GM18858 (cell line): ENCODE data around the gene METTL24.
"Not testable (repeated sequence)": the region's sequence is repeated elsewhere in the genome, so short reads cannot be mapped to it uniquely, and the experiment has no call there.

Experiments used
- ATAC-seq: cut with Tn5 transposase; IDR thresholded peaks from one replicate; pipeline ENCODE4 v1.9.1; 2021; ENCODE audit not compliant: unreplicated experiment

Gene METTL24

DNA sequence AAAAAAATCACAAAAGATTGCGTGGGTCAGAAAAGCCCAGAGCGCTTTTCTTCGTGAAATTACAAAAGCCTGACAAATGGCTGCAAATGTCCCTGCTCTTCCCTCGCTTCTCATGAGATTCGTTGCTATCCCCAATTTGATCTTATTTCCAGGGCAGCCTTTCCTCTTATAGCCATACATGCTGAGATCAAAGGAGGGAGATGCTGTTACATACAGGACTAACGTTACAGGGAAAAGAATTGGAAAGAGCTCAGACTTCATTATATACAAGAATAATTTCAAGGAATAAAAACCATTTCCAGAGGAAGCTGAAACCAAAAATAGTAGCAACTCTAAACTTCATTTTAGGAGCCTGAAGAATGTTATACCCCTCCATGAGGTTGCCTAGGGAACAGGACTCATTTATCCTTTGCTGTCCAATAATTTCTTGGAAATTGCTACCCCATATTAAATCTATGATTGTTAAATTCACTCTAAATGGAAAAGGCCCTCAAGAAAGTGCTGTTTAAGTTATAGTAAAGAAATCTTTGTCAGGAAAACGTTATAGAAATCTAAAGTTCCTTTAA, 81.0 kb downstream of the METTL24 start:
- ATAC-seq = no peak

DNA sequence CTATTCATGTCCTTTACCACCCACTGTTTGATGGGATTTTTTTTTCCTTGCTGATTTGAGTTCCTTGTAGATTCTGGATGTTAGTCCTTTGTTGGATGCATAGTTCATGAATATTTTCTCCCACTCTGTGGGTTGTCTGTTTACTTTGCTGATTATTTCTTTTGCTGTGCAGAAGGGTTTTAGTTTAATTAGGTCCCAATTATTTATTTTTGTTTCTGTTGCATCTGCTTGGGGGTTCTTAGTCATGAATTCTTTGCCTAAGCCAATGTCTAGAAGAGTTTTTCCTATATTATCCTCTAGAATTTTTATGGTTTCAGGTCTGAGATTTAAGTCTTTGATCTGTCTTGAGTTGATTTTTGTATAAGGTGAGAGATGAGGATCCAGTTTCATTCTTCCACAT, 85.4 kb downstream of the METTL24 start:
- ATAC-seq = not testable (repeated sequence)

DNA sequence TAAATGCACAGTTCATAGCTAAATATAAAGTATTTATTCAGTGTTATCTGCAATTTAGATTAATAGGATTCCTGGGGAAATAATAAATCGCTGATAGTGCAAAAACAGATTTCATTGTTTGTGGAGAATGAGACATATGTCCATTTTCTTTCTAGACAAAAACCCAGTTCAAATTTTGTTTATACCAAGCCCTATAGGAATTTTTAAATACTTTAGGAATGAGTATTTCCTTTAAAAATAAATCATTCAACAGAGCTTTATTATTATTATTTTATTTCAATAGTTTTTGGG, 86.5 kb downstream of the METTL24 start:
- ATAC-seq = no peak

DNA sequence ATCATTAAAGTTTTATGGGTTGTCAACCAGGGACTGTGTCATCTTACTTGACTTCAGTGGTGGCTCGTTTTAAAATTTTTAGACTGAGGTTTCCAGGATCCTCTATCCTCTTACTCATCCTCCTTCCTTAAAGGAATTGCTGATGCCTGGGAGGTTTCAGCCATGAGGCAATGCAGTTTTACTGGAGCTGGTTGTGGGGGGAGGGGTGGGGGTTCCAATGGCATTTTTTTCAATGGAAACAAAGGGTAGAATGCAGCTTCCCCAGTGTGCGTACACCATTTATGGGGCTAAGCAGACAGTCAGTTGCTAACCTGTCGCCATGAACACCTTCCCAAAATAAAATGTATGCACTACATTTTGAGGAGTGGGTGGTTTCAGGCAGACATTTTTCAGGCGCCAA, 88.0 kb downstream of the METTL24 start:
- ATAC-seq = no peak

DNA sequence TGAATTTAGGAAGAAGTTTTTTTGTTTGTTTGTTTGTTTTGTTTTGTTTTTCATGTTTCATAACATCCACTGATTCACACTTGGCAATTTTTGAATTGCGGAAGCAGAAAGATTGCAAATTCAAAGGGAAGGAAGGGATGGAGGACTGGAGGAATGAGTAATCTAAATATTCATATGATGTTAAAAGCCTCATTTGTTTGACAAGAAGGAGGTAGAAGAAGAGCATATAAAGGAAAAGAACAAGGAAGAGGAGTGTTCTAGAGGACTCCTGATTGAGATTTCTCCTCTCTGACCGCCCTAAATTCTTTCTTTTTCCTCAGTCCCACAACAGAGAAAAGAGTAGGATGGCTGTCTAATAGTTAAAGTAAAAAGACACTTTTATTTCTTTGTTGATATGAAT, 88.5 kb downstream of the METTL24 start:
- ATAC-seq = no peak

DNA sequence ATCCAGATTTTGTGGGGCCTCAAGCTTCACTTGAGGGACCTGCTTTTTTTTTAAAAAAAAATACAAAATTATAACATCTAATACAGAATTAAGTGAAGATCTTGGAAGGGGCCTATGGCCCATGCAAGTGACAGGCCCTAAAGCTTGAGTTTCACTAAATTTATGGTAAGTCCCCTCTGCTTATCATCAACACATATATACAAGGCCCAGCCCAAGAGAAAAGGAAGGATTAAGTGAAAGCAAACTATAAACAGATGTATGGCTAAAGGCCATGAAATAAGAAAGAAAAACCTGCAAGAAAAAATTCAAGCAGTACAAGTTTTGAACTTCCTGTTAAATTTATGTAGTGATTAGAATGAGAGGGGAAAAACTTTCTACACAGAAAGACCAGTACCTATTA, 91.2 kb downstream of the METTL24 start:
- no peak for ATAC-seq

DNA sequence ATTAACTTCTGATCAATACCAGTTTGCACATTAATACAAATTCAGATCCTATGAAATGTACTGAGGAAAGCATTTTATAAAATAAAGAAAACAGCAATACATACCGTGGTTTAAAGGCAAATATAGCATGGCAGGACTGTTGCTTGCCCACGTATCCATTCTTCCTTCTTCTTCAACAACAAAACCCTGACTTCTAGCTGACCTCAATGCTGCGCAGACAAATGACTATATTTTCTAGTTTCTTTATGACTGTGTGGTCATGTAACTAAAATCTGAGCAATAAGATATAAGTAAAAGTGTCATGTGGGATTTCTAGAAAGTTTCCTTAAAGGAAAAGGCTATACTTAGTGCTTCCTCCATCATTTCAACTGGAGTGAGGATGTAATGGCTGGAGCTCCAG, 92.9 kb downstream of the METTL24 start:
- ATAC-seq = peak; percentile 42

DNA sequence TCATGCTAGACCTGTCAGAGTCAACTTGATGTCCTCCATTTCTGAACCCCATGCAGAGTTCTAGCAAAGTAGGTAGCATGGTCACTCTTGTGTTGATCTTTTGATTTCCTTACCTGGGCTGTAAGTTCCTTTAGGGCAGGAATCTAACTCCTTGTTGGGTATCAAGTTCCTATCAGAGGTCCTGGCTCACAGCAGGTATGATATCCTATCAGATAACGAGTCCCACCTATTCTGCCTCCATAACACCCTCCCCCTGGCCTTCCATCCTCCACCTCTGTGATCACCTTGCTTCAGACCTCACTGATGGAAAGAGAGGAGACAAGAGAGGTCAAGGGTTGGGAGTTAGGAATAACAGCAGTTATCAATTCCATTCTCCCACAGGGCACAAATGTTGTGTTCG, 101.8 kb downstream of the METTL24 start:
- ATAC-seq = no peak

DNA sequence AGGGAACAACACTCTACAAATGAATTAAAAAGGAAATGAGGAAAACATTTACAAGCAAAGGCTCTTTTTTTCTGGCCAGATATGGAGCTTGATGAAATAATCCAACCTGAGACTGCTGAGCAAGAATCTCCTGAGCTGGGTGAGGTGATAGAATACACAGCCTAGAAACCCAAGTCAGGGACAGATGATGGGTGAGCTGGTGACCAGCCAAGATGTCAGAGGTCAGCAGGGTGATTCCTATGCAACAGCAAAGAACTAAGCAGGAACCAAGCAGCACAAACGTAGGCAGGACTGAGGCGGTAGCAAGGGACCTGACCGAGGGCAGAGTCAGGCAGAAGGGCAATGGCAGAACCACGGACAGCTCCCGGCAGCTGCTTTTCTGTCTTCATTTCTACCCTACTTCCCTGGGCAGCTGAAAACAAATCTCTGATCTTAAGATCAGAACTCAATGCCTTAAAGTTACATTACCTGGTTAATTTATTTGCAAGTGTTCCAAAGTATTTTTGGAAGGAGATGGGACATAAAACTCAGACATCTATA, 102.9 kb downstream of the METTL24 start:
- no peak for ATAC-seq

DNA sequence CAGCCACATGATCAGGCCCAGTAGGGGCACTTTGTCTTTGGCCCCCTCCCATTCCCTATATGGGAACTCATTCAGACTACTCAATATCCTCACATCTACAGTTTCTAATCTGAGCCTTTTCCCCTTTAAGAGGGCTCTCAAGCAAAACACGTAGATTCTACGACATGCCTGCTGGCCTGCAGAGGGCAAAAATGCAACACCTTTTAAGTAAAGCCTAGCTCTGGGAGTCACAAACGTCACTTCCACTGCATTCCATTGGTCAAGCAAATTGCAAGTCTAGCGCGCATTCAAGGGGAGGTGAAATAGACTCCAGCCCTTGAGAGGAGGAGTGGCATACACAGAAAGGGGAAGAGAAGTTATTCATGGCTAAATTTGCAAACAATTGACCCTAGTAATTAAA, 107.3 kb downstream of the METTL24 start:
- no peak for ATAC-seq

DNA sequence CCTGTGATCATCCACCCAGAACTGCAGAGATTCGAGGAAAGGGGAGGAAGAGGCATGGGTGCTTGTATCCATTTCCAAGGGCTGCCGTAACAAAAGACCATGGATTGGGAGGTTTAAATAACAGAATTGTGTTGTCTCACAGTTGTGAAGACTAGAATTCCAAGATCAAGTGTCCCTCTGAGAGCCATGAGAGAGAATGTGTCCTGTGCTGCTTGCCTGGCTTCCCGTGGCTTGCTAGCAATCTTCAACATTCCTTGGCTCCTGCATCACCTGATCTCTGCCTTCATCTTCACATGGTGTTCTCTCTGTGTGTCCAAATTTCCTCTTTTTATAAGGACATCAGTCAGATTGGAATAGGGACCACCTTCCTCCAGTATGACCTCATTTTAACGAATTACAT, 108.1 kb downstream of the METTL24 start:
- no peak for ATAC-seq

DNA sequence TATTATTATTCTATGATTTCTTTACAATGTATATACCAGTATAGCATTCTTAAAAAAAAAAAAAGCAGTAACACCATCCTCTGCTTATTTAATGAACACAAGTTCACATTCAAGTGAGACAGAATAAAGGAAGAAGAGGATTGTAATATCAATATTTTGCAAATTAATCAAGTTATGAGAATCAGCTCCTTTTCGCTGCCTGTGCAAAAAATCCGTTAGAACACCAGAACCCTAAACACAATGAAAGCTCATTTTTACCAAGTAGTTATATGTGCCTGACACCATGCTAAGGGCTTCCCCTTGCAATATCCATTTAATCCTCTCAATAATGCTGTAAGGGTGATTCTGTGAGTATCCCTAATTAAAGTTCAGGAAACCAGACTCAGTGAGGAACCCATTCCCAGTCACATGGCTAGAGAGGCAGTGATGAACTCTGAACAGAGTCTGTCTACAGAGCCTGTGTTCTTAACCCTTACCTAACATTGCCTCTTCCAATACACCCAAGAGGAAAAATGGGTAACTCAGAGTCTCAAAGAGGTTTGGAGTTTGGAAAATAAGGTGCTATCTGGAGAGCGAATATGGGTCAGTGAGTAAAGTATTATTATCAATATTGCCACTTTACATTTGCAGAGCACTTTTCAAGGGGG, 111.1 kb downstream of the METTL24 start:
- ATAC-seq = no peak

DNA sequence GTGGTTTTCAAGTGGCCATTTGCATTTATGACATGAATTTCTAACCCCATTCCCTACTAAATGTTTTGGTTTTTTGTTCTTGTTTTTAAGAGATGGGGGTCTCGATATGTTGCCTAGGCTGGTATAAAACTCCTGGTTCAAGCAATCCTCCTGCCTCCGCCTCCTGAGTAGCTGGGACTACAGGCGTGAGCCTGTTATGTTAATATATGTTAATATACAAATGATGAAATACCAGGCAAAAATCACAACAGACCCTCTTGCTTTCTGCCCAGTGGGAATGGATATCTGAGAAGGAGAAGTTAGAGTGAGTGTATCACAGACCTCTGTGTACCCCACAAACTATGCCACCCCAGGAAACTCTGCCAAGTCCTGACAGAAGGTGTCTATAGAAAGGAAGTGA, 111.8 kb downstream of the METTL24 start:
- ATAC-seq = no peak

DNA sequence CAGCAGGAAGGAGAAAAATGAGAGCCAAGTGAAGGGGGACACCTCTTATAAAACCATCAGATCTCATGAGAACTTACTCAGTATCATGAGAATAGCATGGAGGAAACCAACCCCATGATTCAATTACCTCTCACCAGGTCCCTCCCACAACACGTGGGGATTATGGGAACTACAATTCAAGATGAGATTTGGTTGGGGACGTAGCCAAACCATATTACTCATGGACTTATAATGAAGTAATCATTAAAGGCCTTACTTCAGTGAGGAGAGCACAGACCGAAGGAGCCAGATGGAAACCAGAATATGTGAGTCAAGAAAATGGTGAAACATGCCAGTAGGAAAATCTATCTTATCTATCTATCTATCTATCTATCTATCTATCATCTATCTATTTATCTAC, 113.5 kb downstream of the METTL24 start:
- not testable (repeated sequence) for ATAC-seq

DNA sequence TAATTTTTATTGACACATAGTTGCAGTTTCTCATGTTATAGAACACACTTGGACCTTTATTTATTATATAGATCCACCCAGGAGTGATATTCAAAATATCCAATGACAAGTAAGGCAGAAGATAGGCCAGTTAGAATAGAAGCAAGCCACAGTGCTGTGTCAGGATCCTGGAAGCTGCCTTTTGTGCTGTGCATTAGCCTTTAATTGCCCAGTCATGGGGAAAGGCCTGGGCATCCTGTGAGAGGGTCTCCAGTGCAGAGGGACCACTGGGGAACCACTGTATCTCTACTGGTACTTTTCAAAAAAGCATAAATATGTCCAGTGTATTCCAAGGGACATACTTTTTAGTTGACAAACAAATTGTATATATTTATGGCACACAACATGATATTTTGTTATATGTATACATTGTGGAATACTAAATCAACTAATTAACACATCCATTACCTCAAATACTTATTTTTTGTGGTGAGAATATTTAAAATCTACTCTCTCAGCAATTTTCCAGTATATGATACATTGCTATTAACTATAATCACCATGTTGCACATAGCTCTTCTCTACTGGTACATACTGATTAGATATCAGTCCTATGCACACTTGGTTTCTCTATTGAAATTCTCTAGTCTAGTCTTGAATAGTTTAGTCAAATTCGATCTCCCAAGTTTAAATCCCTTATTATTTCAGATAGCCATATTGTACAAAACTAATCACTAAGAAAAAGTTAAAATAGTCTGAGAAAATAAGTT, 118.4 kb downstream of the METTL24 start:
- no peak for ATAC-seq

DNA sequence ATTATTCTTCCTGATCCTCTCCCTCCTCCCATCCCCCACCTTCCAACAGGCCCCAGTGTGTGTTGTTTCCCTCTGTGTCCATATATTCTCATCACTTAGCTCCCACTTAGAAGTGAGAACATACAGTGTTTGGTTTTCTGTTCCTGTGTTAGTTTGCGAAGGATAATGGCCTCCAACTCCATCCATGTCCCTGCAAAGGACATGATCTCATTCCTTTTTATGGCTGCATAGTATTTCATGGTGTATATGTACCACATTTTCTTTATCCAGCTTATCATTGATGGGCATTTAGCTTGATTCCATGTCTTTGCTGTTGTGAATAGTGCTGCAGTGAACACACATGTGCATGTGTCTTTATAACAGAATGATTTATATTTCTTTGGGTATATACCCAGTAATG, 122.1 kb downstream of the METTL24 start:
- not testable (repeated sequence) for ATAC-seq

DNA sequence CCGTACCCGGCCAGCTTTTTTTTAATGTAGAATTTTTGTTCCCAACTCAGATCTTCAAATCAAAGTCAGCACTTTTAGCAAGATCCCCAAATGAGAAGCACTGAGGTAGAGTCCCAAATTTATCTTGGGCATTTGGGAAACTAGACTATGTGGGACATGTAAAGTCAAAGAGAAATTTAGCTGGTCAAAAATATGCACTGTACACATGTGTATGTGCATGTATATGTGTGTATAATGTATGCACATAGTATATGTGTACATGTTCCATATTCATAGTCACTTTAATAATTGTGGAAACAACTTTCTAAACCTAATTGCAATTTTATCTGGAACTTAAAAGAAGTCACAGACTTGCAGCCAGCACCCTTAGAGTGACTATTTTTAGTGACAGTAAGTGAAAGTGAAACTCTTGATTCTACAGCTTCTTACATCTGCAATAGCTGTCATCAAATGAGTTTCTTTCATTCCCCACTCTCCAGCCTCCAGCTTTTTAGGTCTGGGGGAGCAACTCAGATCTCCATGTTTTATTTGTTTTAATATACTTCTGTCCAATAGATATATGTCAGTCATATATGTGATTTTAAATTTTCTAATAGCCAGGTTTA, 124.3 kb downstream of the METTL24 start:
- ATAC-seq = peak; percentile 94

DNA sequence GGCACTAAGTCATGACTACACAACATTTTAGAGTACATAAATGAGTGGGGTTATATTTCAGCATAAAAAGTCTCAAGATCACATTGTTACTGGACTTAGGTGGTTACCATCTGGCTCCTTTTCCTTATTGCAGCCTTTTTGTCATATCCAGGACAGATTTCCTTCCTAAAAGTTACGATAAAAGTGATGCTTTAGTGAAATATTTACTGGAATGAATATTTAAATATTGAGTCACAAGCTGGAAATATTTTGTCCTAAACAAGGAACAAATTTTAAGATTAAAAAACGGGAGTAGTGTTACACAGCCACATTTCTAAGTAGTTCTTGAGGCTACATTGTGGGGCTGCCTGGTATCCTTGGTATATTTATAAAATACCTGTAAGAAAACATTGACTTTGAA, 125.7 kb downstream of the METTL24 start:
- no peak for ATAC-seq

DNA sequence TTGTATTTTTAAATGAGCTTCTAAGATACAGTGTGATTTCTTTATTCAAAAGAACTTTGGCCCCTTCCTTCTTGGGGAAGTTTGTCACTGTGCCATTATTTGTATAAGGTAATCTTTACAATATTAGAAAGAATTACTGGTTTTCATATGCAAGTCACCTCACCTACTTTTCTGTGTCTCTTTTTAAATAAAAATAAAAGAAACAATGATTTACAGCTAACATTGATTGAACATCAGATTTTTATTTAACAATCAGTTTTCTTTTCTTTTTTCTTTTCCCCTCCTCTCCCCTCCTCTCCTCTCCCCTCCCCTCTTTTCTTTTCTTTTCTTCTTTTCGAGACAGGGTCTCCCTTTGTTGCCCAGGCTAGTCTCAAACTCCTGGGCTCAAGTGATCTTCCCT, 131.9 kb downstream of the METTL24 start:
- no peak for ATAC-seq

DNA sequence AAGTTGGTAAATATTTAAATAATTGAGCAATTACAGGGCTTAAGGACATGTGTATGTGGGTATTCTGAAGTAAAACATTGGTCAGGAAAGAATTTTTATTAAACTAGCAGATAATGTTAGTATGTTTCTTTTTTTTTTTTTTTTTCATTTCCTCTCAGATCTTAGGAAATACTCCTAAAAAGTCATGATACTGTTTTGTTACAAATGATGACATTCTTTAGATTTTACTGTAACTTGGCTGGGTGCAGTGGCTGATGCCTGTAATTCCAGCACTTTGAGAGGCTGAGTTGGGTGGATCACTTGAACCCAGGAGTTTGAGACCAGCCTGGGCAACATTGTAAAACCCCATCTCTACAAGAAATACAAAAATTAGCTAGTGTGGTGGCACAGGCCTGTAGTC, 136.4 kb downstream of the METTL24 start:
- ATAC-seq = no peak

DNA sequence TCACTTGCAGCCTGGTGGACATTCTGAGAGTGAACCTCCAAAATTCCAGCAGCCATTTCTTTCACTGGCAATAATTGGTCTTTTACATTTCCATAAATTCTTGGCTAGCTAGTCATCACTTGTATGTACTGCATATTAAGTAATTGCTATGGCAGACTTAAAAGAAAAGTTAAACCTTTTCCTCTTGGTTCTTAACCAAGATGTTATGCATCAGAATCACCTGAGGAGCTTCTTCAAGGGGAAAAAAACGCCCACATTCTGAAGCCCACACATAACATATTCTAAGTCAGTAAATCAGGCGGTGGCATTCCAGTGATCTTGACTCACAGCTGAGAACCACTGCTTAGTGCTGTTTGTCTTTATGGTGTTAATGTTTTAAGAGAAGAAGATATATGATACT, 140.9 kb downstream of the METTL24 start:
- no peak for ATAC-seq

DNA sequence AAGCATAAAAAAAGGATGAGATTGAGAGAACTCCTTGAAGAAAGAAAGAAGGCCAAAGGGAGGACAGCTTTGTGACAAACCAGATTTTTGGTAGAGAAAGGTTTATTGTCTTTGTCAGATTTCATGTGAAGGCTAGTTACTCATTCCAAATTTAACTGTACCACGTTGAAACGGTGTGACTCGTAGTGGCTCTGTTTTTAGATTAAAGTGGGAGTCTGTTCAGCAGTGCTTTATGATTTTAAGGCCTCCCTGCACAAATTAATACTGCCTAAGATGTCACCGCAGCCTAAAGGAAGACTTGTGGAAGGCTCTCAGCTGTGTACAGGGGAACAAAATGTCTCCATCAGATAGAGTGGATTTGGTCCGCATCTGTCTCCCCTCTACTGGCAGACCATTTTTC, 142.0 kb downstream of the METTL24 start:
- ATAC-seq = no peak
